CD4-positive, CD25-positive, alpha-beta regulatory T cell (primary cell): ENCODE data around the gene ALK. TPM values are rescaled to one million over a fixed set of nuclear protein-coding genes. Genes with fewer than 3 reads are reported as not detected.

ENCODE experiments used
- ATAC-seq, 2 donors: fragments of 150-1000 bp; cut with Tn5 transposase; one replicate each; pipeline ENCODE4 v1.10.0; 2021; ENCODE audit warnings: low read depth in 2 of 2, moderate number of reproducible peaks in 2 of 2, moderate library complexity in 1 of 2
- DNase-seq, 3 donors: peaks; one replicate each; pipeline versions ENCODE4 v3.0.0 to v3.0.0-alpha.2; 2012 to 2022; ENCODE audit warnings: mixed read lengths in 1 of 3
- H3K27ac ChIP-seq: one replicate; pipeline ENCODE4 v1.7.0; 2013; ENCODE audit warnings: mild to moderate bottlenecking, low read length; ENCODE audit not compliant: insufficient read depth, poor library complexity, severe bottlenecking
- H3K27me3 ChIP-seq: one replicate; pipeline ENCODE4 v1.7.0; 2013; ENCODE audit warnings: low read length; ENCODE audit not compliant: control insufficient read depth, insufficient read depth
- H3K36me3 ChIP-seq: one replicate; pipeline ENCODE4 v1.7.0; 2013; ENCODE audit warnings: mild to moderate bottlenecking, low read length, moderate library complexity; ENCODE audit not compliant: control insufficient read depth, insufficient read depth
- H3K4me1 ChIP-seq: 2 replicates; pipeline ENCODE4 v1.7.0; 2013; ENCODE audit warnings: mild to moderate bottlenecking, low read length; ENCODE audit not compliant: insufficient read depth, control insufficient read depth, poor library complexity, severe bottlenecking
- H3K4me3 ChIP-seq: one replicate; pipeline ENCODE4 v1.7.0; 2013; ENCODE audit warnings: low read depth, mild to moderate bottlenecking, low read length, moderate library complexity
- H3K9me3 ChIP-seq, 2 experiments: 1 replicate in 1 of 2; 2 replicates in 1 of 2; pipeline ENCODE4 v1.7.0; 2013; ENCODE audit warnings: low read length in 2 of 2, mild to moderate bottlenecking in 1 of 2, moderate library complexity in 1 of 2; ENCODE audit not compliant: control insufficient read depth in 2 of 2
- H3K27ac Mint-ChIP-seq, 3 donors: one replicate each; pipeline ENCODE4 v1.8.0; 2020 to 2022; ENCODE audit warnings: mild to moderate bottlenecking in 3 of 3, mixed read lengths in 3 of 3, moderate library complexity in 2 of 3
- H3K27me3 Mint-ChIP-seq: one replicate; pipeline ENCODE4 v1.8.0; 2022; ENCODE audit warnings: mild to moderate bottlenecking, mixed read lengths
- H3K36me3 Mint-ChIP-seq: one replicate; pipeline ENCODE4 v1.8.0; 2020; ENCODE audit warnings: mixed read lengths
- H3K4me1 Mint-ChIP-seq, 4 donors: one replicate each; pipeline ENCODE4 v1.8.0; 2020 to 2022; ENCODE audit warnings: mixed read lengths in 4 of 4, mild to moderate bottlenecking in 1 of 4
- H3K4me3 Mint-ChIP-seq, 4 donors: one replicate each; pipeline ENCODE4 v1.8.0; 2020 to 2022; ENCODE audit warnings: mild to moderate bottlenecking in 4 of 4, mixed read lengths in 4 of 4, moderate library complexity in 3 of 4
- H3K9me3 Mint-ChIP-seq, 7 donors: one replicate each; pipeline ENCODE4 v1.8.0; 2020 to 2022; ENCODE audit warnings: mixed read lengths in 7 of 7, mild to moderate bottlenecking in 3 of 7, moderate library complexity in 2 of 7
- polyA plus RNA-seq, 4 donors: library from polyadenylated mRNA; unstranded; fragments of 300-500 nt; fragmentation: Illumina TruSeq; gene quantifications; one replicate each; pipeline ENCODE4 v1.2.3, GENCODE V29; 2021
- total RNA-seq: library from RNA; stranded (reverse); gene quantifications from one replicate; pipeline ENCODE4 v1.2.3, GENCODE V29; 2022

The ALK gene
- total and polyA plus RNA-seq, 5 donors from 2014 or later = not detected

DNA sequence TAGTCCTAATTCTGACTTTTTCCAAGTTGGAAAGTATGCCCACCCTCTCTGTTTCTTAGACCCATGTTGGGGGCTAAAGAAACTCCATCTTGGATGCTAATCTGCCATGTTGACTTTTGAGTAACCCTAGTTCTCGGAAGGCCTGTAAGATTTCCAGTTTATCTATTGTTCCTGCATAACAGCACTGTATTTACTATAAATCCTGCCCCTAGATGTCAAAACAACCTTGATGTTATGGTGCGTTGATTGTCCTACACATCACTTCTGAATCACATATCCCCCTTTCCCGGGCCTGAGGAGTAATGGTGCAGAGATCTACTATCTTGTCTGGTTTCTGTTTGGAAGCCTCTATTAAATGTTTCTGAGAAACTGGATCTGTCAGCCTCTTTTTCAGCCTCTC lies 116.7 kb downstream of the ALK start:
- no peaks in the 10 kb centered on the region for H3K36me3 Mint-ChIP-seq
- Histone ChIP-seq H3K4me3 (no peak overlapping the region), H3K36me3 (no peaks in the 10 kb centered on the region), H3K27ac (no peak overlapping the region), H3K9me3 (no peaks in the 10 kb centered on the region), H3K4me1 (no peaks in the 10 kb centered on the region), H3K27me3 (no peaks in the 10 kb centered on the region)
- H3K4me1 Mint-ChIP-seq = no peaks in the 10 kb centered on the region
- no peak overlapping the region for H3K4me3 Mint-ChIP-seq
- peaks cover 12% of the 10 kb centered on the region for H3K27me3 Mint-ChIP-seq
- peaks cover 0 to 5% (median 0%) of the 10 kb centered on the region in 7 donors for H3K9me3 Mint-ChIP-seq
- ATAC-seq (no peak), DNase-seq (no peak)
- H3K27ac Mint-ChIP-seq = no peak overlapping the region

- H3K27ac Mint-ChIP-seq = no peak overlapping the region
- H3K4me3 Mint-ChIP-seq = no peak overlapping the region
- no peaks in the 10 kb centered on the region for H3K9me3 ChIP-seq
- no peaks in the 10 kb centered on the region for H3K36me3 Mint-ChIP-seq
- DNase-seq (no peak), ATAC-seq (no peak)
- H3K4me3 ChIP-seq = no peak overlapping the region
- H3K27me3 Mint-ChIP-seq = peaks cover 7% of the 10 kb centered on the region
- no peaks in the 10 kb centered on the region for H3K36me3 ChIP-seq
- H3K4me1 ChIP-seq = no peaks in the 10 kb centered on the region
- H3K4me1 Mint-ChIP-seq = no peaks in the 10 kb centered on the region
- H3K27me3 ChIP-seq = no peaks in the 10 kb centered on the region
- H3K9me3 Mint-ChIP-seq = peaks cover 0 to 5% (median 0%) of the 10 kb centered on the region in 7 donors
- H3K27ac ChIP-seq = no peak overlapping the region
Observed at GRCh38 chr2:29803537-29803936, 117.8 kb downstream of the ALK start.

GRCh38 chr2:29802986-29803385 lies 118.4 kb downstream of the ALK start:
- H3K9me3 ChIP-seq = no peaks in the 10 kb centered on the region
- no peak for ATAC-seq
- no peak overlapping the region for H3K4me3 ChIP-seq
- no peak for DNase-seq
- H3K36me3 ChIP-seq = no peaks in the 10 kb centered on the region
- no peaks in the 10 kb centered on the region for H3K4me1 Mint-ChIP-seq
- no peaks in the 10 kb centered on the region for H3K36me3 Mint-ChIP-seq
- peaks cover 0 to 5% (median 0%) of the 10 kb centered on the region in 7 donors for H3K9me3 Mint-ChIP-seq
- H3K4me1 ChIP-seq = no peaks in the 10 kb centered on the region
- H3K27me3 ChIP-seq = no peaks in the 10 kb centered on the region
- H3K27ac ChIP-seq = no peak overlapping the region
- H3K4me3 Mint-ChIP-seq = no peak overlapping the region
- peaks cover 7% of the 10 kb centered on the region for H3K27me3 Mint-ChIP-seq
- no peak overlapping the region for H3K27ac Mint-ChIP-seq

DNA sequence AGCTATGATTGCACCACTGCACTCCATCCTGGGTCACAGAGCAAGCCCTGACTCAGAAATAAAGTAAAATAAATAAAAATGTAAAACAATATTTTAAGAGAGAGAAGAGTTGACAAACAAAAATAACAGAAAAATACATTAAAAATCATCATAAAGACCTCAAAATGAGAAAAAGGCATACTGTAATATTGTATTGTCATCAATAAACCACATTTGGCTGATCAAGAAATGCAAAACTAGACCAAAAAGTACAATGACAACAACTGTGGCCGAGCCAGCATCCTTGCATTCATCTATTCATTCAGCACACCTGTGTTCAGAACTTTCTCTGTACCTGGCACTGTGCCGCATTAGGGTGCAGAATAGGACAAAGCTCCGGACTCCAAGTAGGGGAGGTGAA lies 121.8 kb downstream of the ALK start:
- Histone ChIP-seq H3K27me3 (peaks cover 2% of the 10 kb centered on the region), H3K9me3 (no peaks in the 10 kb centered on the region), H3K4me1 (no peaks in the 10 kb centered on the region), H3K27ac (no peak overlapping the region), H3K4me3 (no peak overlapping the region), H3K36me3 (no peaks in the 10 kb centered on the region)
- peaks cover 0 to 5% (median 0%) of the 10 kb centered on the region in 7 donors for H3K9me3 Mint-ChIP-seq
- H3K36me3 Mint-ChIP-seq = no peaks in the 10 kb centered on the region
- no peak overlapping the region for H3K4me3 Mint-ChIP-seq
- no peaks in the 10 kb centered on the region for H3K4me1 Mint-ChIP-seq
- peaks cover 7% of the 10 kb centered on the region for H3K27me3 Mint-ChIP-seq
- DNase-seq = no peak
- H3K27ac Mint-ChIP-seq = no peak overlapping the region
- no peak for ATAC-seq

- Mint-ChIP-seq H3K4me1 (no peaks in the 10 kb centered on the region), H3K36me3 (no peaks in the 10 kb centered on the region), H3K27ac (no peak overlapping the region), H3K4me3 (no peak overlapping the region), H3K27me3 (peaks cover 7% of the 10 kb centered on the region), H3K9me3 (peaks cover 0 to 5% (median 0%) of the 10 kb centered on the region in 7 donors)
- peaks cover 2% of the 10 kb centered on the region for H3K27me3 ChIP-seq
- no peaks in the 10 kb centered on the region for H3K36me3 ChIP-seq
- DNase-seq (no peak), ATAC-seq (no peak)
- no peak overlapping the region for H3K4me3 ChIP-seq
- H3K4me1 ChIP-seq = no peaks in the 10 kb centered on the region
- H3K27ac ChIP-seq = no peak overlapping the region
- no peaks in the 10 kb centered on the region for H3K9me3 ChIP-seq
Observed at GRCh38 chr2:29797916-29798315, 123.5 kb downstream of the ALK start.

DNA sequence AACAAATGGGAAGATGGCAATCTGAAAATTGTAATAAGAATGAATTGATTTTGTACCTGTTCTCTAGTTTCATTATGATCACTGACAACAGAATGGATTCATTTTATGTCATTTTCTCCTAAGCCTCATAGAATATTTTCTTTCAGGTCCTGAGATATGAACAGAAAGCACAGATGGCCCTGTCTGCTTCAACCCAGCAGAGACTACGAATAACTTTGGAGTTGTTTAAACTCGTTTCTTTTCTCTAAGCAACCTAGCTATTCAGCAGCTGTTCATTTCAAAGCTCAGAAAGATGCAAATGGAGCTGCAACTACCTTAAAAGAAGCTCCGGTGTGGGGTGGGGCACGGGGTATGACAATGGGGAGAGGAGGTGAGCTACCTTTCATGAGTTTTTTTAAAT lies 124.9 kb downstream of the ALK start:
- Histone ChIP-seq H3K36me3 (no peaks in the 10 kb centered on the region), H3K9me3 (no peaks in the 10 kb centered on the region), H3K27me3 (peaks cover 2% of the 10 kb centered on the region), H3K27ac (no peak overlapping the region), H3K4me3 (no peak overlapping the region), H3K4me1 (no peaks in the 10 kb centered on the region)
- Mint-ChIP-seq H3K4me3 (no peak overlapping the region), H3K27ac (peak overlapping the region in 1 of 3 donors; percentile 21), H3K9me3 (peaks cover 0 to 5% (median 1%) of the 10 kb centered on the region in 7 donors), H3K36me3 (no peaks in the 10 kb centered on the region), H3K27me3 (peaks cover 8% of the 10 kb centered on the region), H3K4me1 (no peaks in the 10 kb centered on the region)
- no peak for DNase-seq
- ATAC-seq = no peak

GRCh38 chr2:29789911-29790485 lies 131.4 kb downstream of the ALK start:
- Histone ChIP-seq H3K4me1 (no peaks in the 10 kb centered on the region), H3K36me3 (no peaks in the 10 kb centered on the region), H3K4me3 (no peak overlapping the region), H3K9me3 (no peaks in the 10 kb centered on the region), H3K27me3 (no peaks in the 10 kb centered on the region), H3K27ac (no peak overlapping the region)
- Mint-ChIP-seq H3K4me3 (no peak overlapping the region), H3K27ac (no peak overlapping the region), H3K36me3 (no peaks in the 10 kb centered on the region), H3K9me3 (peaks cover 0 to 5% (median 3%) of the 10 kb centered on the region in 7 donors), H3K4me1 (no peaks in the 10 kb centered on the region), H3K27me3 (peaks cover 9% of the 10 kb centered on the region)
- ATAC-seq (no peak), DNase-seq (no peak)
